OCI-M2 (cell line): Measurements from ENCODE around the gene MAFF.

Experiments used
- DNase-seq: peaks from one replicate; lab custom pipeline; 2025; ENCODE audit not compliant: unreplicated experiment; lab: John Stamatoyannopoulos, UW

The MAFF gene

DNA sequence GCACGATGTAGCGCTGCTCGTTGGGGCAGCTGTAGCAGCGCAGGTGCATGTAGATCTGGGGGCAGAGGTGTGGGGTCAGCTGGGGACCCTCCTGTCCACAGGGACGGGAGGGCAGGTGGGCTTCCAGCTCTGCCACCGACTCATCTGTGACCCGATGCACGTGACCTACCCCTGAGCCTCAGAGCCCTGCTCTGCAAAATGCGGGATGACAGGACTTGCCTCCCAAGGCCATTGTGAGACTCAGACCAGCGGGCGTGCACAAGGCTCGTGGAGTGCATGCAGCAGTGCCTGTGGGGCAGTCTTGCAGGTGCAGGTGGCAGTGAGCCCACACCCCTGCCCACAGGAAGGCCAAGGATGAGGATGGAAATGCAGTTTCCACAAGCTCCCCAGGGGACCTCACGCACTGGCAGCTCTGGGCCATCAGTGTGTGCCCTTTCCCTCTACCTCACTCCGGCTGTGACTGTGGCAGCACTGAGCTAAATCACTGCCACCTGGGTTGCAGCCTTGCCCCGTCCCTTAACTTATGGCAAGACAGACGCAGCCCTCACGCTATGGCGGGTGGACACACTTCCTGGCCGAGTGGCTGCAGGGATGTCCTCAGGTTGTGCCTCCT is 44.4 kb downstream of the MAFF start:
- no peak for DNase-seq

DNA sequence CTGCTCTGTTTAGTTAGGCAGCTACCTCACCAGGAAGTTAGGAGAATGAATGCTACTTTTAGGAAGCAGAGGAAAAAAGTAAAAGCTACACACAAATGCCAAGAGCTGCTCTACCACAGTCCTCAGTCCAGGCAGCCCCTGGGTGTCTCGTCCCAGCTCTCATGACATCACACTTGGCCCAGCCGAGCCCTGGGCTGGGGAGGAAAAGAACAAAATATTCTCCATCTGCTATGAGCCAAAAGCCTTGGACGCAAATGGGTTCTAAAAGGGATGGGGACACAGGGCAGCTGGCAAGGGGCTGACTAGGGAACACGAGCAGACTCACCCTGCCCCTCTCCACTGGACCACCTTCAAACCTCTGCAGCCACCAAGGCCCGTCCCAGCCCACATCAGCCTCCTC is 44.9 kb downstream of the MAFF start:
- DNase-seq = no peak

DNA sequence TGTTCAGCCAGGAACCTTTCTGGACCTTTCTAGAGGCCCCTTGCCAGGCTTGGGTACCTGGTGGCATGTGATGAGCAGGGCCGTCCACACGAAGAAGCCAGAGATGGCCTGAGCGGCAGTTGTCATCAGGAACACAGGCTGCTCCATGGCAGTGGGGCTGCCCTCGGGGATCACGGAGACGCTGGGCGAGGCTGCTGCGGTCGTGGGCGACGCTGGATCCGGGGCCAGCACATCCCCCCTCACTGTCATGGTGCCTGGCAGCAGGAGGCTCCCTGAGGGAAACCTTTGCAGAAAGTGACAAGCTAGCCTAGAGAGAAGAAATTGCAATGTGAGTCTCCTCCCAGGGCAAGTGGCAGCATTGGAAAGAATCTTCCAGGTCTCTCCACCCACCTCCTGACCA is 45.9 kb downstream of the MAFF start:
- no peak for DNase-seq

DNA sequence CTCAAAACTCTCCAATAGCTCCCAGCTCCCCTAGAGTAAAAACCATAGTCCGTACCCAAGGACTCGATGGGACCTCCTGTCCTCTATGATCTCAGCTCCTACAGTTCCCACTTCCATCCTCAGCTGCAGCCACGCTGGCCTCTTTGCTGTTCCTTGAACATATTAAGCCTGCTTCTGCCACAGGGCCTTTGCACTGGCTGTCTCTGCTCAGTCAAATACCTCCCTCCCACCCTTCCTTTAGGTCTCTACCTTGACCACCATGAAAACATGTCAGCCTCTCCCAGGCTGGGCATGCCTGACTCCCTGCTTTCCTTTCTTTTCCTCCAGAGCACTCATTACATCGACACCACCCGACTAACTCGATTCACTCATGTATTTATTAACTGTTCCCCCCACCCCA is 46.5 kb downstream of the MAFF start:
- DNase-seq = no peak

DNA sequence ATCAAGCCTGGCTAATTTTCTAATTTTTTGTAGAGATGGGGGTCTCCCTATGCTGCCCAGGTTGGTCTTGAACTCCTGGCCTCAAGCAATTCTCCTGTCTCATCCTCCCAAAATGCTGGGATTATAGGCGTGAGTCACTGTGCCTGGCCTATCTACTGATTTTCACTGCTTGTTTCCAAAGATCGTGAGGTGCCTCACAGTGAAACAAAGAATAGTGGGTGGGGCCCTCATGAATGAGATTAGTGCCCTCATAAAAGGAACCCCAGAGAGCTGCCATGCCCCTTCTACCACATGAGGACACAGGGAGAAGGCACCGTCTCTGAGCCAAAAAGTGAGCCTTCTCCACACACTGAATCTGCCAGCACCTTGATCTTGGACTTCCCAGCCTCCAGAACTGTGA is 47.5 kb downstream of the MAFF start:
- no peak for DNase-seq

DNA sequence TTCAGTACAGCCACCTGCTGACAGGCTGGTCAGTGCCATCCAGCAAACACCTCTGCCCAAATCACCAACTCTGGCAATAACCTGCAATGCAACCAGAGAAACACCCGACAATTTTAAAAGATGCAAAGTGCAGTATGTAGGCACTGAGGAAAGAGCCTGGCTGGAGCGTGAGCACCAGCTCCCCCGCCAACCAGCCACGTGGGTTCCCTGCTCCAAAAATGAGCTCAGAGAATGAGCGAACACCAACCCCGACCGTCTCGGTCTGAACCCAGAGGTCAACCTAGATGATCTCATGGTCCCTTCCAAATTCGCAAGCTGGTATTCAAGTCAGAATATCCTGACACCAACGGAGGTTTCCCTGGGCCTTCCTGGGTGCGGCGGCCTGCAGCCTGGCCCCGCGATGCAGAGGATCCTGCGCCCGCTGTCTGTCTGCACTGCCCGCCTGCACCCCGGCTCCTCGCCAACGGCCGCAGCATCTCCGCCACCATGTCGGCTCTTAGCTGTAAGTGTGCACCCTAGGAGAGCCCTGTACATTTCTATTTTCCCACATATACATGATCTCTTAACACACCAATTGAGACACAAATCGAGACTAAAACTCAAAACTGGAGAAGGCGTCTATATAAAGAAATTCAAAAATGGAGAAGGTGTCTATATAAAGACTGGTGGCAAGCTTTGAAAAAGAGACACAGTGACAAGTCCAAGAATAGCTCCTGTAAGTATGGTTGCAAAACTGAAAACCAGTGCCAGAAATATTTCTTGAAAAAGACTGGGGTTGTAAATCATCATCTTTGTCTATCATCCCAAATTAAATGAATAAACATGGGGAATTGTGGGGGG is 48.2 kb downstream of the MAFF start:
- DNase-seq = no peak

DNA sequence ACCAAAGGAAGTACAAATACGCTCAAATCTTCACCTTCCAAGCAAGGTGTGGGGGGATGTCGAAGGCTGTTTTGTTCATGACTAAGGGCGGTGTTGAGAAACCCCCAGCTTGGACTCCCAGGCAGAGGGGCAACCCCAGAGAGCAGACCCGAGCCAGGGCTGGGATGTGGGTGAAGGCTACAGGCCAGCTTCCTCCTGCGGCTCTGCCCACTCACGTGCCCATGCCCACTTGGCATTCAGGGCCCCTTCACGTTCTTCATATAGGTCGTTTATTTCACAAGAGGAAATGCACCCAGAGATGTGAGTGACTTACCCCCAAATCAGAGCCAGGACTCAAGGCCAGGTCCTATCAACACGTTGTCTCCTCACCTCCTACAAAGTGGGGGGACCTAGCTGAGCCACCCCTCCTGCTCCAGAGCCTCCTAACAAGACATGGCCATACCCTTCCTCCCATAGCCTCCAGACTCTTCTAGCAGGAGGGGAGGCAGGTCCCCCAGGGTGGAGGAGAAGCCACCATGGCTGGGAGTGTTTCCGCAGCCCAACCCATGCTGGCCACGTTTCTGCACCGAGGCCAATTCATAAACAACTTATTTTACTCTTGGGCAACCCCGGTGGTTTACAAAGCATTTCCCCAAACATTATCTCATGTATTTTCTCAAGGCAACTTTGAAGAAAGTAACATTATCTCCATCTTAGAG is 49.0 kb downstream of the MAFF start:
- no peak for DNase-seq

DNA sequence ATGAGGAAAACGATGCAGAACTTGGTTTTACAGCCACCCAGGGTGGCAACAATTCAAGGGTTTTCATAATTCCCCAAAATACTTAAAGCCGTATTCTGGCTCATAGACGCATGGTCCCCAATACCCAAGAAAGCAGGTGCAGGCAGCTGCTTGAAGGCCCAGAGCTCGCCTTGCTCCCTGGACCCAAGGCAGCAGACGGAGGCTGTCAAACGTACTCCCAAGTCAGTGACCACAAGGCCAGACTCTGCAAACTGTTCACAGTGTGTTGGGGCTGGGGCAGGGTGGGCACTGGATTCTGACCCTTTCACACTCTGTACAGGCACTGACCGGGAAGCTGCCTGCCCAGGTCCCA is 49.5 kb downstream of the MAFF start:
- DNase-seq = no peak

DNA sequence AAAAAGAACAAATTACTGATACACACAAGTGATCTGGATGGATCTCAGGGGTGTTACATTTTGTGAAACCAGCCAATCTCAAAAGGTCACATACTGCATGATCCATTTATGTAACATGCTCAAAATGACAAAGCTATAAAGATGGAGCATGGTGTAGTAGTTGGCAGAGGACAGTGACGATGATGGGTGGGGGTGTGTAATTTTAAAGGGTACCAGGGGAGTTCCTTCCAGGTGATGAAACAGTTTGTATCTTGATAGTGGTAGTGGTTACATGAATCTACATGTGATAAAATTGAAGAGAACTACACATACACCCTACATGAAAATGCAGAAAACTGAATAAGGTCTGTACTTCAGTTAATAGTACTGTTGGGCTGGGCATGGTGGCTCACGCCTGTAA is 53.9 kb downstream of the MAFF start:
- no peak for DNase-seq

DNA sequence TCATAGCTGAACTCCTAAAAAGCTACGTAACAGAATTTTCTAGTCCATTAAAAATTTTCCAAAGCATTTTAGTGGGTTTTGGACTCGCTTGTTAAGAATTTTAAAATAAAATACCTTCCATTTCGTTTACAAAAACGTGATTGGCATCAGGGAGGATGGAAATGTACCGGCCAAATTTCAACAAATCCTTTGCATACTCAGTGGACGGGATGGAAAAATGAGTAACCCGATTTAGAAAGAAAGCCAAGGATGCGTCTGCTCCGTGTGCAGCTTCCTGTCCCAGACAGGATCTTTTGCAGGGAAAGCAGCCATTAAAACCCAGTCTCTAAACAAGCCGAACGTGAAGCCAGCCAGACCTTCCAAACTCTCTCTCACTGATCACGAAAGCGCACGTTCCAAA is 55.4 kb downstream of the MAFF start:
- DNase-seq = no peak

DNA sequence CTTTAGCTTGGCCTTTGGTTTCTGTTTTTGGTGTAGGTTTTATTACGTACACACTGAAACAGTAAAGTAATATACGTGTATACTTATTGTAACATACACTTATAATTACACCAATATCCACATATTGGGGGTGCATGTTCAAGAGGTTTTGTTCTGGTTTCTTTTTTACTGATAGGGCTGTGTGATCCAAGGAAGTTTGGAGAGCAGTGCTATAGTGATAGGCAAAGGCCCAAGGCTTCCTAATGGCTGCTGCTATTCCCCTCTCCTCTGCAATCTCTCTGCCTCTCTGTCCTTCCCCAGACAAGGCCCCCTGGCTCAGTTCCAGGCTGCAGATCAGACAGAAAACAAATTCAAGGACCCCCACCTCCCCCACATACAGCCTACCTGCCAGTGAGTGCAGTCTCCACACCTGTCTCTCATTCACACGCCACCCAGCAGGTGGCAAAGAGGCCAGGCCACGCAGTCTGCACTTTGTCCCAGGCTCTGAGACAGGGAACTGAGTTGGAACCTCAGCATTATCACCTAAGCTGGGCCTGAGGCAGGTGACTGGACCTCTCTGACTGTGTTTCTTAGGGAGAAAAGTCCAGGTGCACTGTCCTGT is 56.0 kb downstream of the MAFF start:
- no peak for DNase-seq

DNA sequence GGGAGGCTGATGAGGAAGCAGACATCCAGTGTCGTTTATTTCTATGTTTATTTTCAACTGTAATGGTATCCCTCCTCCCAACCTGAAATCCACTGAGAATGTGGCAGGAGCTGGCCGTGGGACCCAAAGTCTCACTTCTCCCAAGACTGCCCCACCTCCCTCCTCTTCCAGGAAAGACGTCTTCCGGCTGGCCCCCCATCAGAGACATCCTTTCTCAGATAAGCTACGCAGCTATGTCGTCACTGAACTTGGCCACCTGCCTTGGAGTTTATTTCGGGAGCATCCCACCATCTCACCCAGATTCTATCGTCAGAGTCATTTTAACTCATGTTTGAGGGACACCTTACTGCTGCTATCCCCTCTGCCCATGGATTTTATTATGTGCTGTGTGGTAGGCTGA is 57.1 kb downstream of the MAFF start:
- no peak for DNase-seq

DNA sequence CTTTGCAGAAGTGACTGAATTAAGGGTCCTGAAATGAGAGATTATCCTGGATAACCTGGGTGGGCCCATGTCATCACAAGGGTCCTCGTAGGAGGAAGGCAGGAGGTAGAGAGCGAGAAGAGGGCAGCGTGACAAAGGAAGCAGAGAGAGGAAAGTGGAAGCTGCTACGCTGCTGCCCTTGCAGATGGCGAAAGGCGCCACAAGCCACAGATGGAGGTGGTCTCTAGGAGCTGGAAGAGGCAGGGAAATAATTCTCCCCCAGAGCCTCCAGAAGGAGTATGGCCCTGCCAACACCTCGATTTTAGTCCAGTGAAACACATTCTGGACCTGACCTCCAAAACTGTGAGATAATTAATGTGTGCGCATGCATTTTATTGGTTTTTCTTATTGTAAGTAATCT is 57.6 kb downstream of the MAFF start:
- DNase-seq = no peak

DNA sequence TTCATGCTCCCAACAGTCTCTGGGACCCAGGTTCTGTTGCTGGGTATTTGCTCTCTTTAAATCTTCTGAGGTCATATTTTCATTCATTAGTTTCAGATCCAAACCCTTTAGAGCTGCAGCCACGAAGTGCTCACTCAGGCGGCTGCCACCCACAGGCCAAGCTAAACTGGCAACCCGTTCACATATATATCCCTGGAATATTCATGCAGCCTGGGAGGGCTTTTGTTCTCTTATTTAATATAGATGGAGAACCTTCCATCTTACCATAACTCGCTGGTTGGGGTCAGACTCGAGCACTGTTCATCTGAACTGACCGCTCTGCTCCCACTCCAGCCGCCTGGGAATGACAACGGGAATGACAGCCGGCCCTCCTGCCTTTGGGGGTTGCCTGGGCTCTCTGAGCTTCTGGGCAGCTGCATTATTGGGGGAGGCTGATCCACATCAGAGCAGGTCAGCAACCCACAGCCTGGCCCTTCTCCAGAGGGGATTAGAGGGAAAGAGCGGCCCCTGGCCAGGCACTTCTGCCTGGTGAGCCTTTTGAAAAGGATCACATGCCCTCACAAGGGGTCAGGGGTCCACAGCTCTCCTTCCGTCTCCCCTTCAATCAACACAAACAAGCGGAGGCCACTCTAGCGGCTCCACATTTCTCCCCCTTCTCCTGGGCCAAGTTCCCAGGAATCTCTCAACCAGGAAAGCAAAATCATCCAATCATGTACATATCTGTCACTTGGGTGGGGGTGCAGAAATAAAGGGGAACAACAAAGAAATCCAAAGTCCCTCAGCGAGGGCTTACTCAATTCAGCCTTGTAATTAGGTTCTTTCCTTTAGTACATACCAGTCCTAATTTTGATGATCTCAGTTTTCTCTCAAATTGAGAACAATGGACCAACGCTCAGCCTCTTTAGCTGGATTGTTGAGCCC is 59.2 kb downstream of the MAFF start:
- no peak for DNase-seq

DNA sequence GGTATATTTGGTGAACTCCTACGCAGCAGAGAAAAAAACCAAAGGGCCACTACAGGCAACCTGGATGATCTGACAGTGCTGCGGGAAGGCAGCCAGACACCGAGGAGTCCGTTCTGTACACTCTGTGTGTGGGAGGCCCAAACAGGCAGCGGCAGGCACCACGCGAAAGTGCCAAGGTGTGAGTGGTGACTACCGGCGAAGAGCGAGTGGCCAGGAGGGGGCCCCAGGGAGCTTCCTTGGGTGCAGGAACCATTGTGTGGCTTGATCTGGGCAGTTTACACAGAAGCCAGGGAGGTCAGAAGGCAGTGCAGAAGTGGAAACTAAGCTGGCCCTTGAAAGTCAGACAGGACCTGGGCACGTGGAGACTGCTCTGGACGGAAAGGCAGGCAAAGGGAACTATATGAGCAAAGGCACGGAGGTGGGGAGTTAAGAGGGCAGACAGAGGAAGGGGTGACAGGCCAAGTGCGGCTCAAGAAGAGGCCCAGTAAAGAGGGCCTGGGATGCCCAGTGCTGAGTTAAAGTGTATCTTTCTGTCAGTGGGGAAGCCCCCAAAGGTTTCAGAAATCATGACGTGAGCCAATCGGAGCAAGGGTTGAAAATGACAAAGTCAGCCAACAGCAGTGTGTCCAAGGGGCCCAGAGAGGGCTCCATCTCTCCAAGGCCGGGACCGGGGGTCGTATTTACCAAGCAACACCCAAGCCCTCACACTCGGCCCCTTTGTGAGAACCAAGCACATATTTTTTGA is 60.4 kb downstream of the MAFF start:
- DNase-seq = no peak

DNA sequence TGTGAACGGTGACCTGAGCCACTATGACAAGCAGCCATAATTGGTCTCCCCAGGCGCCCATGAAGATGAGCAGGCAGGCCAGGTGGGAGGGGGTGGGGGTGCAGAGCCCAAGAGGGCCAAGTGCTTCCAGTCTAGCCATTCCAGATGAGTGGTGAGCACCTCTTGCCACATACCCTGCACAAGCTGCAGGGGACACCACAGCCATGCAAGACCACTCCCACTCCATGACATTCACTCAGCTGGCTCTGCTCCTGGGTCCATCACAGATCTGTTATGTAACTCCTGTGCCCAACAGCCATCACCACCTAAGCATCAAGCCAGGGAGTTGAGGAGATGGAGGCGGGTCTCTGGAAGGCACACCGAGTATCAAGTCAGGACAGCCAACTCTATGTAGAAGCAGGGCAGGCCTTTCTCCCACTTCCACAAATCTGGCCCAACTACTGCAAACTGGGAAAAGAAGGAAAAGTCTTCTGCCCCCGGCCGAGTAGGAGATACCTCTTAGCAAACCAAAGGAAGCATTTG is 62.6 kb downstream of the MAFF start:
- DNase-seq = no peak
